GM12874 (cell line): ENCODE results near the gene ARL14.

Experiments used
- CTCF ChIP-seq: IDR thresholded peaks from 2 replicates; pipeline ENCODE4 v1.5.1; 2011; ENCODE audit warnings: low read depth, mild to moderate bottlenecking, control low read depth, low read length, moderate library complexity; ENCODE audit not compliant: insufficient read depth

The ARL14 gene

GRCh38 chr3:160677459-160677881 lies 510 bp downstream of the ARL14 start:
- TF ChIP-seq CTCF: no peak

- no peak for TF ChIP-seq CTCF
Measured at GRCh38 chr3:160678292-160678842, 1.4 kb downstream of the ARL14 start.

GRCh38 chr3:160684368-160684740 lies 7.4 kb downstream of the ARL14 start:
- TF ChIP-seq CTCF: no peak

- no peak for TF ChIP-seq CTCF
Measured at GRCh38 chr3:160685144-160685766, 8.3 kb downstream of the ARL14 start.

GRCh38 chr3:160686955-160687535 lies 10.1 kb downstream of the ARL14 start:
- no peak for TF ChIP-seq CTCF

- TF ChIP-seq CTCF: no peak
Measured at GRCh38 chr3:160691151-160691550, 14.2 kb downstream of the ARL14 start.

- no peak for TF ChIP-seq CTCF
Measured at GRCh38 chr3:160691962-160692361, 15.0 kb downstream of the ARL14 start.
